Activated naive CD4-positive, alpha-beta T cell treated with anti-CD3 and anti-CD28 coated beads for 36 hours (primary cell): ENCODE results near the gene LRP5. TPM values are rescaled to one million over a fixed set of nuclear protein-coding genes. Genes with fewer than 3 reads are reported as not detected.
"Not testable (repeated sequence)": the region's sequence is repeated elsewhere in the genome, so short reads cannot be mapped to it uniquely, and the experiment has no call there.

Source experiments
- CTCF ChIA-PET: fragments of 350-600 bp; sonication (Branson Sonifier 250); formaldehyde crosslinking; loops from one replicate; lab custom pipeline; 2021; ENCODE audit warnings: antibody characterized with exemption; lab: Charles Lee
- DNase-seq: peaks from one replicate; pipeline ENCODE4 v3.0.0-alpha.2; 2020
- H3K27ac Mint-ChIP-seq: one replicate; pipeline ENCODE4 v1.8.0; 2021; ENCODE audit warnings: mild to moderate bottlenecking, mixed read lengths
- H3K27me3 Mint-ChIP-seq: one replicate; pipeline ENCODE4 v1.8.0; 2021; ENCODE audit warnings: low read depth, mixed read lengths
- H3K36me3 Mint-ChIP-seq: one replicate; pipeline ENCODE4 v1.8.0; 2021; ENCODE audit warnings: low read depth, mixed read lengths
- H3K4me1 Mint-ChIP-seq: one replicate; pipeline ENCODE4 v1.8.0; 2021; ENCODE audit warnings: low read depth, mixed read lengths
- H3K4me3 Mint-ChIP-seq: one replicate; pipeline ENCODE4 v1.8.0; 2021; ENCODE audit warnings: mild to moderate bottlenecking, moderate library complexity, mixed read lengths
- H3K9me3 Mint-ChIP-seq: one replicate; pipeline ENCODE4 v1.8.0; 2021; ENCODE audit warnings: mixed read lengths
- intact Hi-C: fragments of 100-400 bp; cut with micrococcal nuclease; formaldehyde crosslinking; loops from one replicate; pipeline ENCODE4 v1.15.1; 2023
- total RNA-seq, 2 experiments: library from RNA; stranded (reverse); gene quantifications; one replicate each; pipeline ENCODE4 v1.2.3, GENCODE V29; 2021

Gene LRP5
- total RNA-seq, 2 experiments from 2014 or later = 14.3 to 17.1 TPM

- peak overlapping the region; percentile 90 for H3K27ac Mint-ChIP-seq
- peaks cover 74% of the 10 kb centered on the region for H3K4me1 Mint-ChIP-seq
- CTCF ChIA-PET = no interaction called here
- no peaks in the 10 kb centered on the region for H3K27me3 Mint-ChIP-seq
- peaks cover 41% of the 10 kb centered on the region for H3K36me3 Mint-ChIP-seq
- DNase-seq = no peak
- H3K4me3 Mint-ChIP-seq = no peak overlapping the region
- H3K9me3 Mint-ChIP-seq = peaks cover 1% of the 10 kb centered on the region
- intact Hi-C loops = loop anchor here (1.0 kb wide), 1 partner anchor 12 kb away; the partner anchor contains the start of gene PPP6R3
These were observed 160.4 kb downstream of the LRP5 start for GRCh38 chr11:68472778-68473177.

DNA sequence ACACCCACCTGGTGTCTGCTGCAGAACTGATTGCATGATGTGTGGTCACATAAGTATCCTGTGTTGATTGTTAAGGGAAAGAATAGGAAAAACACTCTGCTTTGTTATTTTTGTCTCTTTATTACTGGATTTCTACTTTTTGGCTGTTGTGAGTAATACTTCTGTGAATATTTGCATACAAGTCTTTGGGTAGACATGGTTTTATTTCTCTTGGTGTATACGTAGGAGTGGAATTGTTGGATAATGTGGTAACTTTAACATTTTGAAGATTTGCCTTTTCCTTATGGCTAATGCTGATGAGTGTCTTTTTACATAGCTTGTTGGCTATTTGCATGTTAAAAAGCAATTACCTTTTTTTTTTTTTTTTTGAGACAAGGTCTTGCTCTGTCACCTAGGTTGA, 161.3 kb downstream of the LRP5 start:
- DNase-seq = no peak
- CTCF ChIA-PET = interaction anchor here (1.0 kb wide), 1 partner anchor 19 kb away, joined by 6 read pairs; no protein-coding TSS in a partner anchor
- no peak overlapping the region for H3K4me3 Mint-ChIP-seq
- H3K27me3 Mint-ChIP-seq = no peaks in the 10 kb centered on the region
- H3K4me1 Mint-ChIP-seq = peaks cover 72% of the 10 kb centered on the region
- H3K36me3 Mint-ChIP-seq = peaks cover 42% of the 10 kb centered on the region
- intact Hi-C loops = no loop called here
- peaks cover 1% of the 10 kb centered on the region for H3K9me3 Mint-ChIP-seq
- H3K27ac Mint-ChIP-seq = peak overlapping the region; percentile 90

GRCh38 chr11:68475626-68476025, 163.2 kb downstream of the LRP5 start:
- H3K27ac Mint-ChIP-seq, H3K4me3 Mint-ChIP-seq, CTCF ChIA-PET, DNase-seq, H3K27me3 Mint-ChIP-seq, H3K9me3 Mint-ChIP-seq, intact Hi-C loops: not testable (repeated sequence)
- peaks cover 49% of the 10 kb centered on the region for H3K36me3 Mint-ChIP-seq
- H3K4me1 Mint-ChIP-seq = peaks cover 69% of the 10 kb centered on the region

- intact Hi-C loops = no loop called here
- Mint-ChIP-seq H3K36me3 (peaks cover 35% of the 10 kb centered on the region), H3K27me3 (no peaks in the 10 kb centered on the region), H3K9me3 (peaks cover 5% of the 10 kb centered on the region), H3K4me1 (peaks cover 65% of the 10 kb centered on the region), H3K4me3 (no peak overlapping the region), H3K27ac (no peak overlapping the region)
- CTCF ChIA-PET = no interaction called here
- DNase-seq = no peak
These were observed 167.0 kb downstream of the LRP5 start for GRCh38 chr11:68479390-68479789.

- Mint-ChIP-seq H3K27ac (no peak overlapping the region), H3K4me3 (no peak overlapping the region), H3K36me3 (peaks cover 33% of the 10 kb centered on the region), H3K9me3 (peaks cover 3% of the 10 kb centered on the region), H3K4me1 (peaks cover 68% of the 10 kb centered on the region), H3K27me3 (no peaks in the 10 kb centered on the region)
- DNase-seq = no peak
- intact Hi-C loops = no loop called here
- CTCF ChIA-PET = no interaction called here
These were observed 167.8 kb downstream of the LRP5 start for GRCh38 chr11:68480193-68480592.

- DNase-seq = no peak
- H3K27me3 Mint-ChIP-seq = no peaks in the 10 kb centered on the region
- peaks cover 3% of the 10 kb centered on the region for H3K9me3 Mint-ChIP-seq
- no peak overlapping the region for H3K27ac Mint-ChIP-seq
- peaks cover 31% of the 10 kb centered on the region for H3K36me3 Mint-ChIP-seq
- intact Hi-C loops = no loop called here
- H3K4me3 Mint-ChIP-seq = no peak overlapping the region
- H3K4me1 Mint-ChIP-seq = peaks cover 71% of the 10 kb centered on the region
- CTCF ChIA-PET = no interaction called here
These were observed 168.6 kb downstream of the LRP5 start for GRCh38 chr11:68480852-68481510.

DNA sequence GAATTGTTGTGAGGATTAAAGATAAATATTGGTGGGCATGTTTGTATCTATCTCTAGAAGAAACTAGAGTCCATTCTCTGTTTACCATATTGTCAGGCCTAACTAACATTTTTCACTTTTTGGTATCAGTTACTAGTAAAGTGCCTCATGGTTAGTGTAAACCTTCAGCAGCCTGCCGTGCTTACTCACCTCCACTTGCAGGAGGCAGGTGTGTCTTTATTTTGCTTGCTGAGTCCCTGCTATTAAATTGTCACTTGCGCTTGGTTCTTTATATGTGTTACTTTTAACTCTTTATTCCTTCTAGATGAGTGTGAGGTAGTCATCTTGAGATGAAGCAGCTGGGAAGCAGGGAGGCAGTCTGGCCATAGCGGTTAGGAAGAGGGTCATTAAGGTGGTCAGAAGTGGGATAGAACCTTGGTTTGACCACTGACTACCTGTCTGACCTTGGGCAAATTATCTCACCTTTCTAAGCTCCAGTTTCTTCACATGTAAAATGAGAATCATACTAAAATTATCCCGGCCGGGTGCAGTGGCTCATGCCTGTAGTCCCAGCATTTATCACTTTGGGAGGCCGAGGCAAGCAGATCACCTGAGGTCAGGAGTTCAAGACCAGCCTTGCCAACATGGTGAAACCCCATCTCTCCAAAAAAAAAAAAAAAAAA, 169.3 kb downstream of the LRP5 start:
- Mint-ChIP-seq H3K4me3 (no peak overlapping the region), H3K4me1 (peaks cover 77% of the 10 kb centered on the region), H3K36me3 (peaks cover 31% of the 10 kb centered on the region), H3K9me3 (peaks cover 3% of the 10 kb centered on the region), H3K27ac (no peak overlapping the region), H3K27me3 (no peaks in the 10 kb centered on the region)
- intact Hi-C loops = no loop called here
- CTCF ChIA-PET = interaction anchor here (0.6 kb wide), 1 partner anchor 47 kb away, joined by 3 read pairs; no protein-coding TSS in a partner anchor
- no peak for DNase-seq

DNA sequence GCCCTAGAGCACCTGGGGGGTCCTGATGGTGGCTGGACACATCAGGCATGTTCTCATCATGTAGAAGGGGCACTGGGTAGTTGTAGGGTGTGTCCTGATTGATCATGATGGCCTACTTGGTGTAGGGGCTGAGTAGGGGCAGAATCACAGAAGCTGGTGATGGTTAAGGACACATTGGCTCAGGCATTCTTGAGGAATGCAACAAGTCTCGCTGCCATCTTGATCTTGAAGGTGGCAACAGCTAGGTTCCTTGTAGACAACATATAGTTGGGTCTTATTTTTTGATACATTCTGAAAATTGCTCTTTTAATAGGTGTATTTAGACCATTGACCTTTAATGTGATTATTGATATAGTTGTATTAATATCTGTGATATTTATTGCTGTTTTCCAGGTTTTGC, 176.2 kb downstream of the LRP5 start:
- Mint-ChIP-seq H3K36me3 (peaks cover 13% of the 10 kb centered on the region), H3K4me1 (peaks cover 68% of the 10 kb centered on the region), H3K4me3 (no peak overlapping the region), H3K9me3 (no peaks in the 10 kb centered on the region), H3K27ac (no peak overlapping the region), H3K27me3 (no peaks in the 10 kb centered on the region)
- intact Hi-C loops = no loop called here
- CTCF ChIA-PET = interaction anchor here (0.5 to 0.9 kb wide), 3 partner anchors 27 to 36 kb away, joined by 3 to 4 read pairs (median 3); no protein-coding TSS in a partner anchor
- DNase-seq = no peak

DNA sequence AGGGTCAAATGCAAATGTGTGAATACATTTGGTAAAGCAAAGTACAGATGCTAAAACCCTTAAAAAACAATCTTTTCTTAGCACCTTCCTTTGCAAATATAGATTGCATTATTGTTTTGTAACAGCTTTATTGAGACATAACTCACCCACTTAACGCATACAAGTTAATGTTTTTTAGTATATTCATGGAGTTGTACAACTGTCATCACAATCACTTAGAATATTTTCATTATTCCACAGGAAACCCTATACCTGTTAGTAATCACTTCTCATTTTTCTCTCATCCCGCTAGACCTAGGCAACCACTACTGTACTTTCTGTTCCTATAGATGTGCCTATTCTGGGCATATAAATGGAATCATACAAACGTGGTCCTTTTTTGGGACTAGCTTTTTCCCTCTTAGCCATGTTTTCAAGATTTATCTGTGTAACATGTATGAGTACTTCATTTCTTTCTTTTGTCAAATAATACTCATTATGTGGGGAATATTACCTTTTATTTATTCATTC, 182.9 kb downstream of the LRP5 start:
- no peaks in the 10 kb centered on the region for H3K9me3 Mint-ChIP-seq
- DNase-seq = no peak
- CTCF ChIA-PET = interaction anchor here (1.1 kb wide), 2 partner anchors 10 to 14 kb away, joined by 3 read pairs; no protein-coding TSS in a partner anchor
- peaks cover 5% of the 10 kb centered on the region for H3K36me3 Mint-ChIP-seq
- H3K27me3 Mint-ChIP-seq = no peaks in the 10 kb centered on the region
- H3K27ac Mint-ChIP-seq = no peak overlapping the region
- H3K4me3 Mint-ChIP-seq = no peak overlapping the region
- peaks cover 66% of the 10 kb centered on the region for H3K4me1 Mint-ChIP-seq
- intact Hi-C loops = no loop called here

GRCh38 chr11:68495872-68496271, 183.5 kb downstream of the LRP5 start:
- H3K4me3 Mint-ChIP-seq = no peak overlapping the region
- no peaks in the 10 kb centered on the region for H3K27me3 Mint-ChIP-seq
- CTCF ChIA-PET = interaction anchor here (0.6 kb wide), 1 partner anchor 61 kb away, joined by 3 read pairs; no protein-coding TSS in a partner anchor
- peaks cover 65% of the 10 kb centered on the region for H3K4me1 Mint-ChIP-seq
- no peak overlapping the region for H3K27ac Mint-ChIP-seq
- peaks cover 9% of the 10 kb centered on the region for H3K36me3 Mint-ChIP-seq
- intact Hi-C loops = no loop called here
- H3K9me3 Mint-ChIP-seq = no peaks in the 10 kb centered on the region
- DNase-seq = no peak

DNA sequence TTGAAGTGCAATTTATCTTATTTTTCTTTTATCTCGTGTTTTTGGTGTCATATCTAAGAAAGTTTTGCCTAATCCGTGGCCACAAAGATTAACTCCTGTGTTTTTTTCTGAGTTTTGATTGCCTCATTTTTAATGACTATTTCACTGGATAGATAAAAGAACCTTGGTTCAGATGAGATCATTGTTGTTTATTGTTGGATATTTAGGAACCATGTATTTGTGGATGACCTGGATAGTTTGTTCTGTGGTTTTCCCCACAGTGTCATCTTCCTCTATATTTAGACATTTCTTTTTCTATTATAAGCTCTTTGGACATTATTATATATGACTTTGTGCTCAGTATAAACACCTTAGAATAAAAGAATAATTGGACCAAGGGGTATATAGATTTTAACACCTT, 185.4 kb downstream of the LRP5 start:
- no peaks in the 10 kb centered on the region for H3K27me3 Mint-ChIP-seq

GRCh38 chr11:68498321-68498720, 185.9 kb downstream of the LRP5 start:
- Mint-ChIP-seq H3K4me1 (peaks cover 74% of the 10 kb centered on the region), H3K27ac (no peak overlapping the region), H3K4me3 (no peak overlapping the region), H3K36me3 (peaks cover 7% of the 10 kb centered on the region), H3K9me3 (no peaks in the 10 kb centered on the region), H3K27me3 (no peaks in the 10 kb centered on the region)
- CTCF ChIA-PET = no interaction called here
- no peak for DNase-seq
- intact Hi-C loops = no loop called here

More for the DNA sequence above, 185.4 kb downstream of the LRP5 start:
- no peaks in the 10 kb centered on the region for H3K9me3 Mint-ChIP-seq
- CTCF ChIA-PET = no interaction called here
- no peak for DNase-seq
- H3K4me3 Mint-ChIP-seq = no peak overlapping the region
- peaks cover 72% of the 10 kb centered on the region for H3K4me1 Mint-ChIP-seq
- intact Hi-C loops = no loop called here
- H3K27ac Mint-ChIP-seq = no peak overlapping the region
- peaks cover 9% of the 10 kb centered on the region for H3K36me3 Mint-ChIP-seq
